ENCODE measurements around the gene PRKAA1. TPM values are rescaled to one million over a fixed set of nuclear protein-coding genes. Genes with fewer than 3 reads are reported as not detected.

PRKAA1 gene
- polyA plus RNA-seq, 2 of the 4 experiments (the other 2 are of a cell fraction), result 51.5 to 107 TPM

DNA sequence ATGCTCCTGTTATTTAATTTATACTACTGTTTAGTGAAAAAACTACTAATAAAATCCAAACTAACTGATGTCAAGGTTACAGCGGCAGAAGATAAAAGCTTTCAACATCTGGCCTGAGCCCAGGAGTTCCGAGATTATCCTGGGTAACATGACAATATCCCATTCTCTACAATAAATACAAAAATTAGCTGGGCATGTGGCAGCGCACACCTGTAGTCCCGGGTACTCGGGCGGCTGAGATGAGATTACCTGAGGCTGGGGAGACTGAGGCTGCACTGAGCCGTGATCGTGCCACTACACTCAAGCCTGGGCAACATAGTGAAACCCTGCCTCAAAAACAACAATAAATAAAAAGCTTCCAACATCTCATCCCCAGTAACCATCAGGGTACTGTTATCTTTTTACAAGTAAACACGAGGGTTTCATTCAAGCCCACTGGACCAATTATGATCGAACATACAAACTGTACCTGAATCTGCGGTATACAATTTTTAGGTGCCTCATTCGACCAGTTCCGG, 35.6 kb upstream of the PRKAA1 start (continued):
- TF ChIP-seq, protein P1, sequence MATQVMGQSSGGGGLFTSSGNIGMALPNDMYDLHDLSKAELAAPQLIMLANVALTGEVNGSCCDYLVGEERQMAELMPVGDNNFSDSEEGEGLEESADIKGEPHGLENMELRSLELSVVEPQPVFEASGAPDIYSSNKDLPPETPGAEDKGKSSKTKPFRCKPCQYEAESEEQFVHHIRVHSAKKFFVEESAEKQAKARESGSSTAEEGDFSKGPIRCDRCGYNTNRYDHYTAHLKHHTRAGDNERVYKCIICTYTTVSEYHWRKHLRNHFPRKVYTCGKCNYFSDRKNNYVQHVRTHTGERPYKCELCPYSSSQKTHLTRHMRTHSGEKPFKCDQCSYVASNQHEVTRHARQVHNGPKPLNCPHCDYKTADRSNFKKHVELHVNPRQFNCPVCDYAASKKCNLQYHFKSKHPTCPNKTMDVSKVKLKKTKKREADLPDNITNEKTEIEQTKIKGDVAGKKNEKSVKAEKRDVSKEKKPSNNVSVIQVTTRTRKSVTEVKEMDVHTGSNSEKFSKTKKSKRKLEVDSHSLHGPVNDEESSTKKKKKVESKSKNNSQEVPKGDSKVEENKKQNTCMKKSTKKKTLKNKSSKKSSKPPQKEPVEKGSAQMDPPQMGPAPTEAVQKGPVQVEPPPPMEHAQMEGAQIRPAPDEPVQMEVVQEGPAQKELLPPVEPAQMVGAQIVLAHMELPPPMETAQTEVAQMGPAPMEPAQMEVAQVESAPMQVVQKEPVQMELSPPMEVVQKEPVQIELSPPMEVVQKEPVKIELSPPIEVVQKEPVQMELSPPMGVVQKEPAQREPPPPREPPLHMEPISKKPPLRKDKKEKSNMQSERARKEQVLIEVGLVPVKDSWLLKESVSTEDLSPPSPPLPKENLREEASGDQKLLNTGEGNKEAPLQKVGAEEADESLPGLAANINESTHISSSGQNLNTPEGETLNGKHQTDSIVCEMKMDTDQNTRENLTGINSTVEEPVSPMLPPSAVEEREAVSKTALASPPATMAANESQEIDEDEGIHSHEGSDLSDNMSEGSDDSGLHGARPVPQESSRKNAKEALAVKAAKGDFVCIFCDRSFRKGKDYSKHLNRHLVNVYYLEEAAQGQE (IDR thresholded peaks at IDR 0.05), result no peak

DNA sequence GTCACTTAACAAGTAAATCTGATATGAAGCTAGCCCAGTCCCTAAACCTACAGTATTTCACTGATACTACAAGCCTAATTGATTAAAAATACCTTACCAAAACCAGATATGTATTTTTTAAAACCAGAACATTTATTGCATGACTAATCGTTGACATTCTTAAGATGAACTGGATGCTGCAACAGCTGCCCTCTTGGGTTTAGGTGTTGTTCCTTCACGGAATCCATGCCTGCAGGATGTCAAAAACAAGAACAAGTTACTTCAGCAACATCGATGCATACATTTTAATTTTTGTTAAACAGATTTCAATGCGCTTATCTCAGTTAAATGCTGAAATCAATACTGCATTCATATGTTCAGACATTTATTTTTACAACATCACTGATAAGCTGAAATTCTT, 34.2 kb upstream of the PRKAA1 start:
- H3K4me3 ChIP-seq, result peak overlapping the region; percentile 98; the same call in 2 of the 3 replicates
- FAIRE-seq (no peak), ATAC-seq (no peak), DNase-seq (ENCODE audit: low read depth in 1 of 2, low spot score in 1 of 2) (no peak)
- peaks cover 39% of the 10 kb centered on the region for H3K4me1 ChIP-seq
- TF ChIP-seq FOSL2 (IDR thresholded peaks at IDR 0.05) (no peak), FOSL2 (CRISPR knock-in tag; IDR thresholded peaks at IDR 0.05) (peak; percentile 18; the same call in 1 of the 2 replicates), TP53 (CRISPR knock-in tag; IDR thresholded peaks at IDR 0.05) (no peak)
- H3K4me2 ChIP-seq, result peak overlapping the region; percentile 84
- H3K27ac ChIP-seq, result peak overlapping the region in 1 of 2 experiments; percentile 8; a peak in 1 of 6 replicates
- POLR2A ChIA-PET, result interaction anchor here (1.5 kb wide), 1 partner anchor 34 kb away, joined by 10 read pairs; the partner anchor contains the start of gene PRKAA1
- CTCF ChIA-PET, result interaction anchor here (1.3 to 1.8 kb wide), 3 partner anchors 17 to 57 kb away, joined by 3 to 4 read pairs (median 3); no protein-coding TSS in a partner anchor
- no peaks in the 10 kb centered on the region for H3K9me3 ChIP-seq
- 74% methylated on average over 4 of the region's 4 CpGs for WGBS (ENCODE audit: missing lambda C conversion rate)

DNA sequence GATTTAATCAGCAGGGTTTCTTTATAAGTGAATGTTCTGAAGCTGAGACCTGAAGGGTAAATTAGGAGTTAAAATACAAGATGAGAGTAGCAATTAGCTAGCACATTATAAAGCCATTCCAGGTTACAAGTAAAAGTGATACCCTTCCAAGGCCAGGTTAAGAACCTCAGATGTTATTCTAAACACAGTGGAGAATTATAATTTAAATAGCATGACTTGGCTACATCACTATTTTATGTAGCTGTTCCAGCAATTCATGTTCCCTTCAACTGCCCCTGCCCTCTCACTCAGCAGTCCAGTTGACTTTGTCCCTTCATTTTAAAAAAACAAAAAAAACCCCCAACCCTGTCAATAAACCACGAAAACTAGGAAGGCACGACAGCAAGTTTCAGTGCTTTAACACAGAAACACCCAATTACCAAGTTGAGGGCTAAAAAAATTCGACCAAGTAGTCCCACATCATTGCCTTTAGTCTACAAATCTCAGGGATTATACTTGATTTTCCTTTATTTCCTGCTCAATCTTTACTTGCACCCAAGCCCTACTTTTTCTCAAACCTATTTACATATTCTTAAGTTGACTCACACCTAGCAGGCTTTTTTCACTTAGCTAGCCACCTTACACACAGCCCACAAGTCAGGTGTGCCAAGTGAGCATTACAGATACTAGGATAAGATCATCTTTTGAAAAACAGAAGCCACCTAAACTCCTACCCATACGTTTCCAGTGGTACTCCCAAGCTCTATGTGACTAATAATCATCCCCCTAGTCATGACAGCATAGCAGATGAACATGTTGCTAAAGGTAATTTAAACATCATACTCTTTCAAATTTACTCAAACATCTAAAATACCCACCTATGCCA, 33.4 kb upstream of the PRKAA1 start:
- TF ChIP-seq EP300 (IDR thresholded peaks at IDR 0.05) (no peak), FOSB (CRISPR knock-in tag; IDR thresholded peaks at IDR 0.05) (peak; percentile 81; the same call in 1 of the 2 replicates), RARB (CRISPR knock-in tag; IDR thresholded peaks at IDR 0.05) (peak; percentile 23; the same call in 1 of the 2 replicates), MAFK (IDR thresholded peaks at IDR 0.05; ENCODE audit: partially characterized antibody) (no peak), RFX5 (IDR thresholded peaks at IDR 0.05) (no peak), HOXA7 (CRISPR knock-in tag; IDR thresholded peaks at IDR 0.05) (peak; percentile 79), RCOR1 (IDR thresholded peaks at IDR 0.05; ENCODE audit: low read depth, low read length) (no peak), TFCP2L1 (CRISPR knock-in tag; IDR thresholded peaks at IDR 0.05) (no peak), ZNF302 (CRISPR knock-in tag; IDR thresholded peaks at IDR 0.05) (no peak), JUN (IDR thresholded peaks at IDR 0.05) (no peak; a peak in 1 of 5 replicates), FOXS1 (CRISPR knock-in tag; IDR thresholded peaks at IDR 0.05) (no peak), HDAC2 (IDR thresholded peaks at IDR 0.05) (no peak), POLR2A (IDR thresholded peaks at IDR 0.05; ENCODE audit: low read length) (no peak), EHF (CRISPR knock-in tag; IDR thresholded peaks at IDR 0.05) (no peak)
- TF ChIP-seq, protein P2, sequence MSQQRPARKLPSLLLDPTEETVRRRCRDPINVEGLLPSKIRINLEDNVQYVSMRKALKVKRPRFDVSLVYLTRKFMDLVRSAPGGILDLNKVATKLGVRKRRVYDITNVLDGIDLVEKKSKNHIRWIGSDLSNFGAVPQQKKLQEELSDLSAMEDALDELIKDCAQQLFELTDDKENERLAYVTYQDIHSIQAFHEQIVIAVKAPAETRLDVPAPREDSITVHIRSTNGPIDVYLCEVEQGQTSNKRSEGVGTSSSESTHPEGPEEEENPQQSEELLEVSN (IDR thresholded peaks at IDR 0.05; ENCODE audit: borderline replicate concordance, low read depth), result no peak
- TF ChIP-seq, protein P3, sequence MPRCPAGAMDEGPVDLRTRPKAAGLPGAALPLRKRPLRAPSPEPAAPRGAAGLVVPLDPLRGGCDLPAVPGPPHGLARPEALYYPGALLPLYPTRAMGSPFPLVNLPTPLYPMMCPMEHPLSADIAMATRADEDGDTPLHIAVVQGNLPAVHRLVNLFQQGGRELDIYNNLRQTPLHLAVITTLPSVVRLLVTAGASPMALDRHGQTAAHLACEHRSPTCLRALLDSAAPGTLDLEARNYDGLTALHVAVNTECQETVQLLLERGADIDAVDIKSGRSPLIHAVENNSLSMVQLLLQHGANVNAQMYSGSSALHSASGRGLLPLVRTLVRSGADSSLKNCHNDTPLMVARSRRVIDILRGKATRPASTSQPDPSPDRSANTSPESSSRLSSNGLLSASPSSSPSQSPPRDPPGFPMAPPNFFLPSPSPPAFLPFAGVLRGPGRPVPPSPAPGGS (IDR thresholded peaks at IDR 0.05), result no peak; the same call in 2 of the 3 replicates
- TF ChIP-seq, protein P4, sequence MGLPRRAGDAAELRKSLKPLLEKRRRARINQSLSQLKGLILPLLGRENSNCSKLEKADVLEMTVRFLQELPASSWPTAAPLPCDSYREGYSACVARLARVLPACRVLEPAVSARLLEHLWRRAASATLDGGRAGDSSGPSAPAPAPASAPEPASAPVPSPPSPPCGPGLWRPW (IDR thresholded peaks at IDR 0.05), result no peak
- Histone ChIP-seq H3K9me3 (no peaks in the 10 kb centered on the region), H3K27ac (peak overlapping the region in 1 of 2 experiments; percentile 8; a peak in 1 of 6 replicates), H3K4me1 (peaks cover 39% of the 10 kb centered on the region), H3K4me3 (peak overlapping the region; percentile 98; the same call in 1 of the 3 replicates), H3K4me2 (peak overlapping the region; percentile 84)
- ChIA-PET CTCF (interaction anchor here (0.9 to 1.8 kb wide), 4 partner anchors 16 to 57 kb away, joined by 3 to 4 read pairs (median 3); no protein-coding TSS in a partner anchor), POLR2A (interaction anchor here (1.5 kb wide), 1 partner anchor 33 kb away, joined by 10 read pairs; the partner anchor contains the start of gene PRKAA1)
- ATAC-seq (no peak), FAIRE-seq (no peak), DNase-seq (ENCODE audit: low read depth in 1 of 2, low spot score in 1 of 2) (no peak)
- WGBS (ENCODE audit: missing lambda C conversion rate), result 68% methylated on average over 4 of the region's 4 CpGs

Data from A549 (cell line).